ENCODE data around the gene ADH5. TPM values are rescaled to one million over a fixed set of nuclear protein-coding genes. Genes with fewer than 3 reads are reported as not detected.
"Not testable (repeated sequence)": the region's sequence is repeated elsewhere in the genome, so short reads cannot be mapped to it uniquely, and the experiment has no call there.

The ADH5 gene
- total and polyA plus RNA-seq, 4 donors: 90.4 to 190 (median 120) TPM

DNA sequence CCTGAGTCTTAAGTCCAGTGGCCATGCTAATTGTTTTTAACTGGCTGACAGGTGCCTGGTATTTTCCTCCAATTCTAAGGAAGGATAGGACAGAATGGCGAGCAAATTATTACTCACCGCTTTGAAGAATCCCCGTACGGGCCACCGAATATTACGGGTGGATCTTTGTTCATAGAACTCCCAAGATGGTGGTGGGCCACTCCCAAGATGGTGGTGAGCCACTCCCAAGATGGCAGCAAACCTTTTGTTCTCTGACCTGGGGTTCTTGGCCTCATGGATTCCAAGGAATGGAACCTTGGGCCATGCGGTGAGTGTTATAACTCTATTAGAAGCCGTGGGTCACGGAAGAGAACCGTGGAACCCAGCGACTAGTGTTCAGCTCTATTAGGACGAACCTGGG lies 20.7 kb upstream of the ADH5 start:
- 93% methylated on average over 12 of the region's 12 CpGs for WGBS
- H3K9me3 ChIP-seq (ENCODE audit: control insufficient read depth in 4 of 4, low read length in 3 of 4); H3K4me3 ChIP-seq (ENCODE audit: low read depth in 1 of 3, low read length in 3 of 3); H3K9ac ChIP-seq (ENCODE audit: low read depth in 1 of 2, low read length in 2 of 2); H3K36me3 ChIP-seq (ENCODE audit: control insufficient read depth in 4 of 4, insufficient read depth in 3 of 4, low read depth in 1 of 4, low read length in 3 of 4); H3K4me1 ChIP-seq (ENCODE audit: control insufficient read depth in 4 of 4, insufficient read depth in 4 of 4, low read length in 3 of 4); DNase-seq (ENCODE audit: low spot score); H3K27ac ChIP-seq (ENCODE audit: low read depth in 1 of 2, low read length in 2 of 2); H3K27me3 ChIP-seq (ENCODE audit: control insufficient read depth in 4 of 4, insufficient read depth in 4 of 4, low read length in 3 of 4): not testable (repeated sequence)

DNA sequence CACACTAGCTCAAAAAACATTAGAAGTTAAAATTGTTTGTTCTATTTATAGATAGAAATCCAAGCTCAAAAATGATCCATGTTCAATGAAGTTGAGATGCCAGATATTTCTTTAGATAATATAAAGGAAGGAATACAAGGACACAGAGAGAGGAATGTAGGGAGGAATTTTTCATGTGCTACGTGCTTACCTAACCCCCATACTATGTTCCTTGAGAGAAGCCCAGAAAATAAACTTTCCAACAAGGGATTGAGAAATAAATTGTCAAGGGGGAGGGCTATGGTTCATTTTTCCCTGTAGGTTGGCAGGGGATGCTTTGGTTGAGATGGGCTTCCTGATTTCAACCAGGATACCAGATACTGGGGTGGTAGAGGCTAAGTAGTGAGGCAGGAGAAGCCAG lies 15.6 kb upstream of the ADH5 start:
- H3K36me3 ChIP-seq (ENCODE audit: control insufficient read depth in 4 of 4, insufficient read depth in 3 of 4, low read depth in 1 of 4, low read length in 3 of 4): peaks cover 0 to 2% (median 0%) of the 10 kb centered on the region in 4 donors
- no peak overlapping the region for H3K4me3 ChIP-seq (ENCODE audit: low read depth in 1 of 3, low read length in 3 of 3)
- H3K9ac ChIP-seq (ENCODE audit: low read depth in 1 of 2, low read length in 2 of 2): no peak overlapping the region
- WGBS: 93% methylated on average over 1 of the region's 1 CpG
- no peaks in the 10 kb centered on the region for H3K9me3 ChIP-seq (ENCODE audit: control insufficient read depth in 4 of 4, low read length in 3 of 4)
- no peak for TF ChIP-seq EGR1 (IDR thresholded peaks at IDR 0.05; ENCODE audit: low read depth in 2 of 2)
- no peaks in the 10 kb centered on the region for H3K27me3 ChIP-seq (ENCODE audit: control insufficient read depth in 4 of 4, insufficient read depth in 4 of 4, low read length in 3 of 4)
- no peak overlapping the region for H3K27ac ChIP-seq (ENCODE audit: low read depth in 1 of 2, low read length in 2 of 2)
- DNase-seq (ENCODE audit: low spot score): no peak
- H3K4me1 ChIP-seq (ENCODE audit: control insufficient read depth in 4 of 4, insufficient read depth in 4 of 4, low read length in 3 of 4): no peaks in the 10 kb centered on the region

DNA sequence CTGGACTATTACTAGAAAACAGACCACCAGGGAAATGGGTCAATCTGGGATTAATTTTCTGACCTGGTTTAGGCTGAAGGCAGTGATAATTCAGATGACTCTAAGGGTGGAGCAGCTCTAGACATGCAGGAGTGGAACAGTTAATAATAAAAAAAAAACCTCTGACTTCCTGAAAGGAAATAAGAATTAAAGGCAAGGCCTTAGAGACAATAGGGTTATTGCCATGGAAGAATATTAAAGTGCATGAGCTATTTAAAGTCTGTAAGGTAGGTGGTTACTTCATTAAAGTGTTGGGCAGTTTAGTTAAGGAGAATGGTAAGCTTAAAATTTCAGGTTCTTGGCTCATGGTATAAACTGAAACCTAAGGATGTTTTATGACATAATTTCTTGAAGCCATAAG lies 14.6 kb upstream of the ADH5 start:
- no peak for DNase-seq (ENCODE audit: low spot score)
- Histone ChIP-seq H3K36me3 (ENCODE audit: control insufficient read depth in 4 of 4, insufficient read depth in 3 of 4, low read depth in 1 of 4, low read length in 3 of 4) (peaks cover 0 to 2% (median 0%) of the 10 kb centered on the region in 4 donors), H3K9ac (ENCODE audit: low read depth in 1 of 2, low read length in 2 of 2) (no peak overlapping the region), H3K27ac (ENCODE audit: low read depth in 1 of 2, low read length in 2 of 2) (no peak overlapping the region), H3K27me3 (ENCODE audit: control insufficient read depth in 4 of 4, insufficient read depth in 4 of 4, low read length in 3 of 4) (no peaks in the 10 kb centered on the region), H3K4me1 (ENCODE audit: control insufficient read depth in 4 of 4, insufficient read depth in 4 of 4, low read length in 3 of 4) (no peaks in the 10 kb centered on the region), H3K9me3 (ENCODE audit: control insufficient read depth in 4 of 4, low read length in 3 of 4) (no peaks in the 10 kb centered on the region), H3K4me3 (ENCODE audit: low read depth in 1 of 3, low read length in 3 of 3) (no peak overlapping the region)
- no peak for TF ChIP-seq RAD21 (IDR thresholded peaks at IDR 0.05)

- DNase-seq (ENCODE audit: low spot score): no peak
- TF ChIP-seq NR2F2 (IDR thresholded peaks at IDR 0.05) (no peak), YY1 (IDR thresholded peaks at IDR 0.05) (no peak), JUND (IDR thresholded peaks at IDR 0.05) (no peak), SP1 (IDR thresholded peaks at IDR 0.05) (no peak), HNF4G (IDR thresholded peaks at IDR 0.05) (no peak), GABPA (IDR thresholded peaks at IDR 0.05 in 1 of 2, conservative IDR thresholded peaks at IDR 0.05 in 1 of 2) (no peak), EGR1 (IDR thresholded peaks at IDR 0.05; ENCODE audit: low read depth in 2 of 2) (no peak), FOXA2 (IDR thresholded peaks at IDR 0.05) (no peak), RAD21 (IDR thresholded peaks at IDR 0.05) (no peak), REST (IDR thresholded peaks at IDR 0.05) (no peak), TAF1 (conservative IDR thresholded peaks at IDR 0.05) (no peak), ZBTB33 (IDR thresholded peaks at IDR 0.05) (no peak), ATF3 (IDR thresholded peaks at IDR 0.05) (no peak), RXRA (IDR thresholded peaks at IDR 0.05) (no peak), HNF4A (conservative IDR thresholded peaks at IDR 0.05) (no peak), FOXA1 (IDR thresholded peaks at IDR 0.05) (no peak)
- TF ChIP-seq, protein P1, sequence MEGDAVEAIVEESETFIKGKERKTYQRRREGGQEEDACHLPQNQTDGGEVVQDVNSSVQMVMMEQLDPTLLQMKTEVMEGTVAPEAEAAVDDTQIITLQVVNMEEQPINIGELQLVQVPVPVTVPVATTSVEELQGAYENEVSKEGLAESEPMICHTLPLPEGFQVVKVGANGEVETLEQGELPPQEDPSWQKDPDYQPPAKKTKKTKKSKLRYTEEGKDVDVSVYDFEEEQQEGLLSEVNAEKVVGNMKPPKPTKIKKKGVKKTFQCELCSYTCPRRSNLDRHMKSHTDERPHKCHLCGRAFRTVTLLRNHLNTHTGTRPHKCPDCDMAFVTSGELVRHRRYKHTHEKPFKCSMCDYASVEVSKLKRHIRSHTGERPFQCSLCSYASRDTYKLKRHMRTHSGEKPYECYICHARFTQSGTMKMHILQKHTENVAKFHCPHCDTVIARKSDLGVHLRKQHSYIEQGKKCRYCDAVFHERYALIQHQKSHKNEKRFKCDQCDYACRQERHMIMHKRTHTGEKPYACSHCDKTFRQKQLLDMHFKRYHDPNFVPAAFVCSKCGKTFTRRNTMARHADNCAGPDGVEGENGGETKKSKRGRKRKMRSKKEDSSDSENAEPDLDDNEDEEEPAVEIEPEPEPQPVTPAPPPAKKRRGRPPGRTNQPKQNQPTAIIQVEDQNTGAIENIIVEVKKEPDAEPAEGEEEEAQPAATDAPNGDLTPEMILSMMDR (IDR thresholded peaks at IDR 0.05; ENCODE audit: low read depth, low read length, missing input control): no peak
- TF ChIP-seq, protein P2, sequence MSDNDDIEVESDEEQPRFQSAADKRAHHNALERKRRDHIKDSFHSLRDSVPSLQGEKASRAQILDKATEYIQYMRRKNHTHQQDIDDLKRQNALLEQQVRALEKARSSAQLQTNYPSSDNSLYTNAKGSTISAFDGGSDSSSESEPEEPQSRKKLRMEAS (IDR thresholded peaks at IDR 0.05): no peak
- H3K4me1 ChIP-seq (ENCODE audit: control insufficient read depth in 4 of 4, insufficient read depth in 4 of 4, low read length in 3 of 4): no peaks in the 10 kb centered on the region
- no peak overlapping the region for H3K9ac ChIP-seq (ENCODE audit: low read depth in 1 of 2, low read length in 2 of 2)
- H3K9me3 ChIP-seq (ENCODE audit: control insufficient read depth in 4 of 4, low read length in 3 of 4): no peaks in the 10 kb centered on the region
- H3K36me3 ChIP-seq (ENCODE audit: control insufficient read depth in 4 of 4, insufficient read depth in 3 of 4, low read depth in 1 of 4, low read length in 3 of 4): peaks cover 0 to 2% (median 0%) of the 10 kb centered on the region in 4 donors
- WGBS: over 99% methylated on average over 2 of the region's 2 CpGs
- no peak overlapping the region for H3K4me3 ChIP-seq (ENCODE audit: low read depth in 1 of 3, low read length in 3 of 3)
- H3K27me3 ChIP-seq (ENCODE audit: control insufficient read depth in 4 of 4, insufficient read depth in 4 of 4, low read length in 3 of 4): no peaks in the 10 kb centered on the region
- no peak overlapping the region for H3K27ac ChIP-seq (ENCODE audit: low read depth in 1 of 2, low read length in 2 of 2)
Measured at GRCh38 chr4:99102634-99103033, 14.0 kb upstream of the ADH5 start.

Measured in liver (tissue), 9 donors.